Nephron progenitor cell (in vitro differentiated cells): ENCODE measurements around the gene GNMT.

Experiments used
- DNase-seq: peaks from one replicate; pipeline ENCODE4 v3.0.0; 2021
- H3K27ac Mint-ChIP-seq: 2 replicates; pipeline ENCODE4 v1.8.0; 2021; ENCODE audit warnings: mild to moderate bottlenecking, moderate library complexity, mixed read lengths
- H3K27me3 Mint-ChIP-seq: 2 replicates; pipeline ENCODE4 v1.8.0; 2021; ENCODE audit warnings: mild to moderate bottlenecking, low read depth, mixed read lengths; ENCODE audit not compliant: poor library complexity
- H3K36me3 Mint-ChIP-seq: 2 replicates; pipeline ENCODE4 v1.8.0; 2021; ENCODE audit warnings: low read depth, mixed read lengths
- H3K4me1 Mint-ChIP-seq: 2 replicates; pipeline ENCODE4 v1.8.0; 2021; ENCODE audit warnings: mixed read lengths
- H3K4me3 Mint-ChIP-seq: 2 replicates; pipeline ENCODE4 v1.8.0; 2021; ENCODE audit warnings: mild to moderate bottlenecking, moderate library complexity, mixed read lengths
- H3K9me3 Mint-ChIP-seq: 2 replicates; pipeline ENCODE4 v1.8.0; 2021; ENCODE audit warnings: mild to moderate bottlenecking, moderate library complexity, mixed read lengths
- TF ChIP-seq, protein P1 (sequence below): fragments of 200-600 bp; sonication (generic); IDR thresholded peaks from 2 replicates; pipeline ENCODE4 v1.5.0; 2021; ENCODE audit warnings: antibody characterized with exemption

GNMT gene

DNA sequence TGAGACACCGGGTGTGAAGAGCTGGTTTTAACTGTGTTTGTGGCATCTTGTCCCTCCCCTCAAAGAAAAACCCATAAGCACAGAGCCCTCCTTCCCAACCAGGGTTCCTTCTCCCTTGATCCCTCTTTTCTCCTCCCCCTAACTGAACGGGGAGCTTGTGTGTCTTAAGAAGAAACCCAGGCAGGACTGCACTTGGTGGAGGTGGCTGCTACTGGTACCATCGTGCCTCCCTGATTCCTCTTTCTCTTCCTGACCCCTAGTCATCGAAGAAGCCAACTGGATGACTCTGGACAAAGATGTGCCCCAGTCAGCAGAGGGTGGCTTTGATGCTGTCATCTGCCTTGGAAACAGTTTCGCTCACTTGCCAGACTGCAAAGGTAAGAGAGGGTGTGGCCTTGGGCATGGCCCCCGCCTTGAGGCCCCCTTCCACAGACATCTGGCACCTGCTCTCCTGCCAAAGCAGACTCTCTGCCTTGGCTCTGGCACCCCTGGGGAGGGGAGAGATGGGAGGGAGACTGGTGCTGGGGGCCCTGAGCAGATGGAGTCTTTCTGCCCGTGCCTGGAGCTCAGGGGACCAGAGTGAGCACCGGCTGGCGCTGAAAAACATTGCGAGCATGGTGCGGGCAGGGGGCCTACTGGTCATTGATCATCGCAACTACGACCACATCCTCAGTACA is 2.1 kb downstream of the GNMT start:
- no peak for DNase-seq
- Mint-ChIP-seq H3K4me1 (peaks cover 6% of the 10 kb centered on the region), H3K27ac (no peak overlapping the region), H3K9me3 (peaks cover 3% of the 10 kb centered on the region), H3K36me3 (peaks cover 18% of the 10 kb centered on the region), H3K27me3 (peaks cover 58% of the 10 kb centered on the region), H3K4me3 (no peak overlapping the region)
- TF ChIP-seq, protein P1, sequence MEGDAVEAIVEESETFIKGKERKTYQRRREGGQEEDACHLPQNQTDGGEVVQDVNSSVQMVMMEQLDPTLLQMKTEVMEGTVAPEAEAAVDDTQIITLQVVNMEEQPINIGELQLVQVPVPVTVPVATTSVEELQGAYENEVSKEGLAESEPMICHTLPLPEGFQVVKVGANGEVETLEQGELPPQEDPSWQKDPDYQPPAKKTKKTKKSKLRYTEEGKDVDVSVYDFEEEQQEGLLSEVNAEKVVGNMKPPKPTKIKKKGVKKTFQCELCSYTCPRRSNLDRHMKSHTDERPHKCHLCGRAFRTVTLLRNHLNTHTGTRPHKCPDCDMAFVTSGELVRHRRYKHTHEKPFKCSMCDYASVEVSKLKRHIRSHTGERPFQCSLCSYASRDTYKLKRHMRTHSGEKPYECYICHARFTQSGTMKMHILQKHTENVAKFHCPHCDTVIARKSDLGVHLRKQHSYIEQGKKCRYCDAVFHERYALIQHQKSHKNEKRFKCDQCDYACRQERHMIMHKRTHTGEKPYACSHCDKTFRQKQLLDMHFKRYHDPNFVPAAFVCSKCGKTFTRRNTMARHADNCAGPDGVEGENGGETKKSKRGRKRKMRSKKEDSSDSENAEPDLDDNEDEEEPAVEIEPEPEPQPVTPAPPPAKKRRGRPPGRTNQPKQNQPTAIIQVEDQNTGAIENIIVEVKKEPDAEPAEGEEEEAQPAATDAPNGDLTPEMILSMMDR = no peak

DNA sequence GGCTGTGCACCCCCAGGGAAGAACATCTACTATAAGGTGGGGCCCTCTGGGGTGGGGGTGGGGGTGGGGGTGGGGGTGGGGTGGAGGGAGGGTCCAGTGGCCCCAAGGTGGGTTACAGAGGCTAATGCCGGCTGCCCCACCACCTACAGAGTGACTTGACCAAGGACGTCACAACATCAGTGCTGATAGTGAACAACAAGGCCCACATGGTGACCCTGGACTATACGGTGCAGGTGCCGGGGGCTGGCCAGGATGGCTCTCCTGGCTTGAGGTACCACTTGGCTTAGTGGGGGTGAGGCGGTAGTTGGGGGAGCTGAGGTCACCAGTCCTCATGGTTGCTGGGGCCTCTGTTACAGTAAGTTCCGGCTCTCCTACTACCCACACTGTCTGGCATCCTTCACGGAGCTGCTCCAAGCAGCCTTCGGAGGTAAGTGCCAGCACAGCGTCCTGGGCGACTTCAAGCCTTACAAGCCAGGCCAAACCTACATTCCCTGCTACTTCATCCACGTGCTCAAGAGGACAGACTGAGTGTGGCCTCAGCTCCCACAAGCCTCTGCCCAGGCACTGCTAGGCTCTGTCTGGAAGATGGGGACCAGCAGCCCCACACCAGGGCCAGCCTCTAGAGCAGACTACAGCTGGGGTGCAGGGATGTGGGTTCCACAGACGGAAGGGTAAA is 2.8 kb downstream of the GNMT start:
- H3K4me1 Mint-ChIP-seq = peaks cover 6% of the 10 kb centered on the region
- peaks cover 53% of the 10 kb centered on the region for H3K27me3 Mint-ChIP-seq
- peaks cover 3% of the 10 kb centered on the region for H3K9me3 Mint-ChIP-seq
- H3K27ac Mint-ChIP-seq = no peak overlapping the region
- peaks cover 18% of the 10 kb centered on the region for H3K36me3 Mint-ChIP-seq
- DNase-seq = no peak
- TF ChIP-seq, protein P1 = no peak
- no peak overlapping the region for H3K4me3 Mint-ChIP-seq

DNA sequence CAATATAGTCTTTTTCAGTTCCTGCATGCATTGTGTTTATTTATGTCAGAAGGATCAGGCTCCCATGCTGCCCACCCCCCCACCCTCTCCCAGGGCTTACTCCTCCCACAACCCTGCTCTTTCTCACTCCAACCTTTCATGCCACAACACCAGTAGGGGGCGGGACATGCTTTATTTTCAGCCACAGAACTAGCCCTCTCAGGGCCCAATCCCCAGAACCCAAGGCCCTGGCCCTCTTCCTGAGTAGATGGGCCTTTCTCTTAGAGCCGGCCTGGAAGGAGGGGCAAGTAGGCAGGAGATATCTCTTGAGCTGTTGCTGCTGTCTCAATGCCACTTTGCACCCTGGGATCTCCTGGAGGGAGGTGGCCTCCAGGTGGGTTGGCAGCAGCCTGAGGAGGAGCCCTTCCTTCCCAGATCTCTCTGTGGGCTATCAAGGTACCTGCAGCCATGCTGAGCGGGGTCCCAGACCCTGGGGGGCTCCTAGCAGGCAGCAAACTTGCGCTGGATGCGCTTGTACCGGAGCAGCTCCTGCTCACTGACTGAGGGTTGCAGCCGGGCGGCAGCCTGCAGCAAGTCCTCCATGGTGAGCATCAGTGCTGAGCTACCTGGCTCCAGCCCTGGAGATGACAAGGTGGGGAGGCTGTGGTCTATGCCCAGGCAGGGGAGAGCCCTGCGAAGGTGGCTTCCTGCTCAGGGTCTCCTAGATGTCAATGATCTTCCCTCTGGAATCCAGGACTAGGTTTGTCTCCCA is 3.5 kb downstream of the GNMT start:
- no peak overlapping the region for H3K27ac Mint-ChIP-seq

DNA sequence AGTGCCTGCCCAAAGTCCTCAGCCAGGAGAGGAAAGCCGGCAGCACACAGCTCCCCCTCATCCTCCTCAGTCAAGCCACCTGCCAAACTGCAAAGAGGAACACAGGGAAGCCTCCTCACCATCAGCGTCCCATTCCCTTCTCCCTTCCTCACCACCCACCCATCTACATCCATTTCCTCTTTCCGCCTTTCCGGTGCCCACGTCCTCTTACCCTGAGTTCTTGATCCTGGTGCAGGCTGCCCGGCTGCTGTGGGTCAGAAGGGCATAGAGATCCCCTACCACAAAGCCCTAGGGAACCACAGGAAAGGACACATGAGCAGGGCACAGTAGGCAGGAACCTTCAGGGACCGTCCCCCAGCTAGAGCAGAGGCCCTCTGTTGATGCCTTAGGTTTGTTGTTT is 6.0 kb downstream of the GNMT start:
- H3K4me1 Mint-ChIP-seq = no peaks in the 10 kb centered on the region
- H3K36me3 Mint-ChIP-seq = peaks cover 23% of the 10 kb centered on the region
- TF ChIP-seq, protein P1 = no peak
- H3K27ac Mint-ChIP-seq = no peak overlapping the region
- peaks cover 20% of the 10 kb centered on the region for H3K27me3 Mint-ChIP-seq
- no peak for DNase-seq
- H3K9me3 Mint-ChIP-seq = no peaks in the 10 kb centered on the region
- no peak overlapping the region for H3K4me3 Mint-ChIP-seq

More for the DNA sequence above, 3.5 kb downstream of the GNMT start:
- peaks cover 21% of the 10 kb centered on the region for H3K36me3 Mint-ChIP-seq
- peaks cover 46% of the 10 kb centered on the region for H3K27me3 Mint-ChIP-seq
- peak; percentile 43 for DNase-seq
- H3K9me3 Mint-ChIP-seq = peaks cover 3% of the 10 kb centered on the region
- peaks cover 6% of the 10 kb centered on the region for H3K4me1 Mint-ChIP-seq
- TF ChIP-seq, protein P1 = no peak
- no peak overlapping the region for H3K4me3 Mint-ChIP-seq

GRCh38 chr6:42967228-42967627 is 6.7 kb downstream of the GNMT start:
- H3K27ac Mint-ChIP-seq = no peak overlapping the region

More at GRCh38 chr6:42967228-42967627, 6.7 kb downstream of the GNMT start:
- H3K27me3 Mint-ChIP-seq = peaks cover 14% of the 10 kb centered on the region
- H3K36me3 Mint-ChIP-seq = peaks cover 20% of the 10 kb centered on the region
- no peak overlapping the region for H3K4me3 Mint-ChIP-seq
- H3K9me3 Mint-ChIP-seq = no peaks in the 10 kb centered on the region
- no peaks in the 10 kb centered on the region for H3K4me1 Mint-ChIP-seq
- TF ChIP-seq, protein P1 = no peak
- no peak for DNase-seq
